ENCODE results near the gene RFX4. TPM values are rescaled to one million over a fixed set of nuclear protein-coding genes. Genes with fewer than 3 reads are reported as not detected.
A peak's percentile ranks its signal among the peaks of the same experiment; 100 is the strongest.
"Not testable (repeated sequence)": the region's sequence is repeated elsewhere in the genome, so short reads cannot be mapped to it uniquely, and the experiment has no call there.

RFX4 gene
- total RNA-seq, 2 donors from 2014 or later: not detected

DNA sequence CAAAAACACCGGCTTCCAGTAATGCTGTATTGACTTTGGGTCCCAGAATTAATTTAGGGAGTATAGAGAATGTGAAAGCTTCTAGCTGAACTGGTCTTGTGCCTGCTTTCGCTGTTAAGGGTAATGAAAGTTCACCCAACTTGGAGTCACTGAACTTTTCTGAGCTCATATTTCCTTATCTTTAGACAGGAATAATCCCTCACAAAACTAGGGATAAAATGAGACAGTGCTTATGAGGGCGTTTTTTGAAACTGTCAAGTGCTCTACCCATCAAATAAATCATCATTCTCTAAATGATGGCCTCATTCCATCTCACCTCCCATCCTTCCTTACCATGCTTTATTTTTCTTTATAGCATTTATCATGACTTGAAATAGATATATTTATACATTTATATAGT is 74.7 kb downstream of the RFX4 start:
- DNase-seq (ENCODE audit: low spot score in 2 of 2): no peak
- peaks cover 8 to 13% of the 10 kb centered on the region in 2 donors for H3K9me3 Mint-ChIP-seq
- H3K36me3 Mint-ChIP-seq: peaks cover 9% of the 10 kb centered on the region in 2 donors
- no peak overlapping the region for H3K27ac Mint-ChIP-seq
- ATAC-seq: no peak

DNA sequence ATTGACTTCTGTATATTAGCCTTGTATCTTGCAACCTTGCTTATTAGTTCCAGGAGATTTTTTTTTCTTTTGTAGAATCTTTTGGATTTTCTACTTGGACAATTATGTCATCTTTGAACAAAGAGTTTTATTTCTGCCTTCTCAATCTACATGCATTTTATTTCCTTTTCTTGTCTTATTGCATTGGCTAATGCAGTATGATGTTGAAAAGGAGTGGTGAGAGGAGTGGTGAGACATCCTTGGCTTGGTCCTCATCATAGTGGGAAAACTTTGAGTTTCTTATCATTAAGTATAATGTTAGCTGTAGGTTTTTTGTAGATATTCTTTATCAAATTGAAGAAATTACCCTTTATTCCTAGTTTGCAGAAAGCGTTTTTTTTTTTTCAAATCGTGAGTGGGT is 80.6 kb downstream of the RFX4 start:
- H3K36me3 Mint-ChIP-seq: peaks cover 9 to 26% of the 10 kb centered on the region in 2 donors
- no peak for DNase-seq (ENCODE audit: low spot score in 2 of 2)

DNA sequence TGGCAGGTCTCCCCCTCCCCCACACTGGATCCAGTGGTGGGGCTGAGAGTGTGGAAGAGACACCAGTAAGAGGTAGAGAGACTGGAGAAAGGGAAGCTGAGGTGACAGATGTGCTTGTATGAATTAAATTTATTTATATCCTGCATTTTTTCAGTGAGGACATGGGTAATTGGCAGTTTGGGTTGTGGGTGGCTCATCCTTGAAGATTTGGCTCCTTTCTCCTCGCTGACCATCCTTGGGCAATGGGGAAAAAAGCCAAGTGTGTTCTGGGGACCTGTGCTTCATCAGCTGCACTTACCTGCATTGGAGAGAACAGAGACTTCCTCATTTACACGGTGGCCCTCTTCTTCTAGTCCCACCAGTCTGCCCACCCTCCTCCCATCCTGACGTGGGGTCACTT is 86.4 kb downstream of the RFX4 start:
- Mint-ChIP-seq H3K27ac (no peak overlapping the region), H3K9me3 (peaks cover 0 to 12% of the 10 kb centered on the region in 2 donors), H3K36me3 (peaks cover 0 to 6% of the 10 kb centered on the region in 2 donors)
- ATAC-seq: no peak
- DNase-seq (ENCODE audit: low spot score in 2 of 2): no peak

More for the DNA sequence above, 80.6 kb downstream of the RFX4 start:
- Mint-ChIP-seq H3K27ac (no peak overlapping the region), H3K9me3 (peaks cover 11 to 36% of the 10 kb centered on the region in 2 donors)
- no peak for ATAC-seq

DNA sequence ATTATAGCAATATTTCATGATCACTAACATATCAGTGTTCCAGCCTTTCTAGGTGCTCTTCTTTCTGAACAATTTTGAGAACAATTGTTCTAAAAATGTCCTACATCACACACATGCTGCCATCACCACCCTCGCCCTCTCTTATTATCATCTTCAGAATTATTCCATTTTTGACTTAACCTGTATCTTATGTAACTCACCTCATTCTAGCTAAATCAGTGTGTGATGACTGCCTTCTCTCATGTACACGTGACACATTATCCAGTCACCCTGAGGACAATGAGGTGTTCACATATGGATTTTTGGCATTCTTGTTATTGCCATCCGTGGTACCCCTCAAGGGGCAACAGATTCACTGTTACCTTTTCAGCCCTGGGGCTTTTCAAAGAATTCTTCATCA is 87.3 kb downstream of the RFX4 start:
- ATAC-seq (no peak), DNase-seq (ENCODE audit: low spot score in 2 of 2) (no peak)
- H3K27ac Mint-ChIP-seq: no peak overlapping the region
- H3K36me3 Mint-ChIP-seq: no peaks in the 10 kb centered on the region
- peaks cover 0 to 5% of the 10 kb centered on the region in 2 donors for H3K9me3 Mint-ChIP-seq

DNA sequence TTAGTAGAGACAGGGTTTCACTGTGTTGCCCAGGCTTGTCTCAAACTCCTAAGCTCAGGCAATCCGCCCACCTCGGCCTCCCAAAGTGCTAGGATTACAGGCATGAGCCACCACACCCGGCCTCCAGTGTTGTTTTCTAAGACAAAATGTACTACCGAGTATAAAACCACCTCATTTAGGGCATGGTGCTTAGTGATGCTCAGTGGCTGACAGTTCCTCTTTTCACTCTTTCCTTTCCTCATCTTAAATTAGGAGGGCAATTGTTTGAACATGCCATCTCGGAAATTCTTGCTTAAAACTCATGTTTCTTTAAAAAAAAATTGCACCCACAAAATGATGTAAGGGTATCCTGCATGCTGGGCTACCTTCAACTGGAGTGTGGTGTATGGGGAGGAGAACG is 89.0 kb downstream of the RFX4 start:
- DNase-seq (ENCODE audit: low spot score in 2 of 2) (no peak), ATAC-seq (no peak)
- no peak overlapping the region for H3K27ac Mint-ChIP-seq

DNA sequence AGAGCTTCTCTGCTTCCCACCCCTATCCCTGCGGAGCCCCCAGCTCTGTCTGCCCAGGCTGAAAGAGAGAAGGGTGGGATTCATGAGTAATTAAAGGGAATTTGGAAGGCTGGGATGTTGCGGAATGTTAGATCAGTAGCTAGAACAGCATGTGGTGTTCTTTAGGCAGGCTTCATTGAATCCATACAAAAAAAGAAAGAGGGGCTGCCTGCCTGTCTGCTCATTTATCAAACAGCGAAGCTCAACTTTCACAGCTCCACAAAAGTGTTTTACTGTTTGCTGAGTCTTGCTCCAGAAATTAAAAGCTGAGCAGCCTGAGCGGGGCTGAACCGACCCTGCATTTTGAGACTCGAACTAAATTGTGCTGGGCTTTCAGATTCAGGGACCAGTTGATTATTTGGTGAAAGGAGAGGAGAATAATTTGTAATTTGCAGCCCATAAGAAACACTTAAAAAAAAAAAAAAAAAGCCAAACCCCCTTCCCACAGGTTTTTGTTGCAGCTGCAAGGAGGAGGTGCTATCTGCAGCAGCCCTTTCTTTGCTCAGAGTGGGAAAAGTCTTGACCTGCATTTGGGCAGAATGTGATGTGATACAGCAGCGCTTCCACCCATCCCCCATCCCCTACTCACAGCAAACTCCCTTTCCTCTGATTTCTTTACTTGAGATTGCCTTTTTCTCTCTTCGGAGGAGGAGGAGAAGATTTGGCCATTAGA is 89.7 kb downstream of the RFX4 start:
- H3K36me3 Mint-ChIP-seq: no peaks in the 10 kb centered on the region
- ATAC-seq (no peak), DNase-seq (ENCODE audit: low spot score in 2 of 2) (no peak)
- no peak overlapping the region for H3K27ac Mint-ChIP-seq
- H3K9me3 Mint-ChIP-seq: no peaks in the 10 kb centered on the region

More for the DNA sequence above, 89.0 kb downstream of the RFX4 start:
- Mint-ChIP-seq H3K36me3 (no peaks in the 10 kb centered on the region), H3K9me3 (no peaks in the 10 kb centered on the region)

DNA sequence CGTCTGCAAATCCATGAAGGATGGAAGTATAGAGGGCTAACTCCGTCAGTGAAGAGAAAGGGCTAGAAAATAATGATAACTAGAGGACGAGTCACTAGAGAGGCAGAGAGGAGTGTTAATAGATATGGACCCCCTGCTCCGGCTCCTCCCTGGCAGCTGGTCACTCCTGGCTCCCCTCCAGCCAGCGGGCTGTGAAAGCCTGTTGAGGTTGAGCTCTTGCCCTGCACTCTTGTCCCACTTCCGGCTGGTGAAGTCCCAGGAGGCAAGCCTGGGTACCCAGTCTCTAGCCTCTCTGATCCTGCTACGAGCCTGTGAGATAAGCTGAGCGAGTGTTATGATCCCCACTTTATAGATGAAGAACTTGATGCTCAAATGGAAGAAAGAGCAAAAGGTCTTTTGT is 90.3 kb downstream of the RFX4 start:
- DNase-seq (ENCODE audit: low spot score in 2 of 2) (no peak), ATAC-seq (no peak)
- H3K9me3 Mint-ChIP-seq: no peaks in the 10 kb centered on the region
- no peak overlapping the region for H3K27ac Mint-ChIP-seq
- H3K36me3 Mint-ChIP-seq: no peaks in the 10 kb centered on the region

DNA sequence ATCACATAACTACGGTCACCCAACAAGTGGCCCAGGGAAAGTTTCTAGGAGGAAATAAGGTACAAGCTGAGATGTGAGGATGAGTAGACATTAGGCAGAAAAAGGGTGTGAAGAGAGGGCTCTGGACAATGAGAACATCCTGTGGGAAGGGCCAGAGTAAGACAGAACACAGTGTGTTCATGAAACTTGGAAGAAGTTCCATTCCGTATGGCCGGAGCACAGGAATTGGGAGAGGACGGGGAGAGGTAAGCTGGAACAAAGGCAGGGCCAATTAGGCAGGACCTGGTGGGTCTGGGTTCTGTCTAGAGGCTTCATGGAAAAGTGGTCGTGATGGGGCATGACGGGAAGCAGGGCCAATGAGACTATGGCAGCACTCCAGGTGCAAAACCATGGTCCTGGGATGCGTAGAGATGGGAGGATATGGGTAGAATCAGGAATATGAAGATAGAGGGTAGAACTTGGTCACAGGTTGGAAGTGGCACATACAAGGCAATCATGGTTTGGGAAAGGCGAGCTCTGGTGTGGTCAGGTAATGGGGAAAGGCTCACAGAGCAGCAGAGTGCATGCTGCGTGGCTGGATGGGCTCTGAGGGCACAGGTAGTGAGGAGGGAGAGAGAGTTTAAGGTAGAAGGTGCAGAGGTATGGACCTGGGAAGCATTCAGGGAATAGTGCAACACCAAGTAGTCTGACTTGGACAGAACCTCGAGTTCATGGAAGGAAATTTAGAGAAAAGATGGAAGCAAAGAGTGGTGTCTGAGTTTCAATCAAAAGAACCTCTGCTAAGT is 93.0 kb downstream of the RFX4 start:
- DNase-seq (ENCODE audit: low spot score in 2 of 2): no peak
- H3K36me3 Mint-ChIP-seq: no peaks in the 10 kb centered on the region
- H3K27ac Mint-ChIP-seq: peak overlapping the region in 1 of 2 donors; percentile 1
- no peaks in the 10 kb centered on the region for H3K9me3 Mint-ChIP-seq
- ATAC-seq: no peak

DNA sequence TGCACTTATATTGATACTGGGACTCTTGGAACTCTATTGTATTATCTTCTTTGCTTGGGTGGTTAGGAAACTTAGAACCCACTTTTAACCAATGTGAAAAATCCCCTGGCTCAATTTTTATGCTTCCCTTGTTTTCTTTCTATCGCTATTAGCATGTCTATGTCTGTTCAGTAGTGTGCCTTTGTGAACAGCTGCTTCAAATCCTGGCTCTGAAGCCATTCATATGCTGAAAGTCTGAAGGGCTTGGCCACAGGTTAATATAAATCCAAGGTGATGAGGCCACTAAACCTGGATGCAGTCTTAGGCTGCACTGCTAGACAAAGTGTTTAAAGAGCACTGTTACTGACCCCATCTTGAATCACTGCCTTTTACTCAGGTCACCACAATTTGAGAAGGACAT is 96.8 kb downstream of the RFX4 start:
- no peaks in the 10 kb centered on the region for H3K36me3 Mint-ChIP-seq
- no peak for ATAC-seq
- DNase-seq (ENCODE audit: low spot score in 2 of 2): no peak
- H3K9me3 Mint-ChIP-seq: no peaks in the 10 kb centered on the region
- no peak overlapping the region for H3K27ac Mint-ChIP-seq

DNA sequence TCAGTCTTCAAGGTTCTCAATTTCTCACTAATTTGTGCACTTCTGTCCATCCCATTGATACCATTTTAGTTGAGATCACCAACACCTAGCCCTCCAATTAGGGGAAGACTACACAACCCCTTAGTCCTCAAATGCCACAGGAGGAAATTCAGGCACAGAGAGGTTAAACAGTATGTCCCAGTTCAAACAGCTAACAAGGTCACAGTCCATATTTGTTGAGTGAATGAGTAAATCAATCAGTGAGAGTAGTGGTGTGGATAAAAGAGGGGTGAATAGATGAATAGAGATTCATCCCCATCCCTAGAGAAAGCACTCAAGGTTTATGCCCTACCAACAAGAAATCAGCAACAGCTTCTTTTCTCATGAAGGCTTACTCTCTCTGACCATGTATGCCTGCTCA is 97.5 kb downstream of the RFX4 start:
- ATAC-seq: no peak
- H3K9me3 Mint-ChIP-seq: no peaks in the 10 kb centered on the region
- no peak for DNase-seq (ENCODE audit: low spot score in 2 of 2)
- no peaks in the 10 kb centered on the region for H3K36me3 Mint-ChIP-seq
- no peak overlapping the region for H3K27ac Mint-ChIP-seq

DNA sequence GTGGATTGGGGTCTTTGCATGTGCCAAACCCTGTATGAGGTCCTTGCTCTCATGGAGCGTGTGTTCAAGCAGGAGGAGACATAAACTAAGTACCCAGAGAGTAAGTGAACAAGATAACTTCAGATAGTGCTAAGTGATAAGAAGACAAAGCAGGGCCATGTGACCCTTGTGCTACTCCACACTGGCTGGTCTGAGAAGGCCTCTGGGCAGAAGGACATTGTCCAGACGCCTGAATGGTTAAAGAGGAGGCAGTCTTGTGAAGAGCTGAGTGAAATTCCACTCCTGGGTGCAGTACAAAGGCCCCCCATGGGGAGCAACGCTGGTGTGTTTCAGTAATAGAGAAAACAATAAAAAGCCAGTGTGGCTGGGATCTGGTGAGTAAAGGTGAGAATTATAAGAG is 98.4 kb downstream of the RFX4 start:
- H3K36me3 Mint-ChIP-seq: no peaks in the 10 kb centered on the region
- no peak overlapping the region for H3K27ac Mint-ChIP-seq
- no peak for DNase-seq (ENCODE audit: low spot score in 2 of 2)
- no peak for ATAC-seq
- H3K9me3 Mint-ChIP-seq: no peaks in the 10 kb centered on the region

DNA sequence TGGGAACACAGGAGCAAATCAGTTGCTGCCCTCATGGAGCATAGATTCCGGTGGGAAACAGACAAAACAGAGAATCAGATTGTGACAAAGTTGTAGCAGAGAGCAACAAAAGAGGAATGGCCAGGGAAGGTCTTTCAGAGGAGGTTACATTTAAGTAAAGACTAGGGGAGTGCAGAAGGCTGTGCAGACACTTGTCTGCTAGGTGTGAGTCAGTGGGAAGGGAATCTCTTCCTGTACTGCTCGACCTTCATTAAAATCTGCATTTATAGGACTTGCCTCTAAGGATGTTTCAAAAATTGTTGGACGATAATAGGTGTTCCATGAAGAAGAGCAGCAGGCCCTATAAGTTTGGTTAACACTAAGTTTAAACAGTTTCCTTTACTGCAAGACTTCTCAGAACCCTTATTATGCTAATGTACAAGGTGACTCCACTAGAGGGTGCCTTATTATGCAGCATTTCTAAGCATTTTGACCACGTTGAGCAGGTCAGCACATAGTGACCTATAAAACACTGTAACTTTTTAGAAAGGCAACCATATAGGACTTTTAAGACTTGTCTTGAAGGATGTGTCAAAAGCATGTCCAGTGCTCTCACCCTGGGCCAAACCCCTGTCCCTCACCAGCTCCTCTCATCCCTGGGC is 99.9 kb downstream of the RFX4 start:
- no peak overlapping the region for H3K27ac Mint-ChIP-seq
- no peaks in the 10 kb centered on the region for H3K9me3 Mint-ChIP-seq
- DNase-seq (ENCODE audit: low spot score in 2 of 2) (no peak), ATAC-seq (no peak)
- no peaks in the 10 kb centered on the region for H3K36me3 Mint-ChIP-seq

DNA sequence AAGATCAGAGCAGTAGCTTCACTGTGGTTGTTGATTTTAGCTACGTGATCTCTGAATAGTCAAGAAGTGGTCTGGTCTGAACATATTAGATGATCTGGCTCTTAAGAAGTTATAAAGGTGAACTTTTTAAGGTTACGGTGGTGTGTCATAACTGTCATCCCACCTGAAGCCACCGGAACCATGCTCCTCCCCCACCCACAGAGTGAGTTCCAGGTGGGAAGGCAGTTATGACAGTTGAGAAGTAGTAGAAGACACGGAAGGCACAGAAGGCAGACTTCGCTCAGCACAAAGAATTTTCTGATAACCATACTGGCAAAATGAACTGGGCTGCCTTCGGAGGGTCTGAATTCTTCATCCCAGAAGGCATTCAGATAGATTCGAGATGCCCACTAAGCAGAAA is 101.7 kb downstream of the RFX4 start:
- DNase-seq (ENCODE audit: low spot score in 2 of 2): no peak
- Mint-ChIP-seq H3K27ac (peak overlapping the region in 1 of 2 donors; percentile 50), H3K9me3 (no peaks in the 10 kb centered on the region), H3K36me3 (no peaks in the 10 kb centered on the region)
- ATAC-seq: no peak

DNA sequence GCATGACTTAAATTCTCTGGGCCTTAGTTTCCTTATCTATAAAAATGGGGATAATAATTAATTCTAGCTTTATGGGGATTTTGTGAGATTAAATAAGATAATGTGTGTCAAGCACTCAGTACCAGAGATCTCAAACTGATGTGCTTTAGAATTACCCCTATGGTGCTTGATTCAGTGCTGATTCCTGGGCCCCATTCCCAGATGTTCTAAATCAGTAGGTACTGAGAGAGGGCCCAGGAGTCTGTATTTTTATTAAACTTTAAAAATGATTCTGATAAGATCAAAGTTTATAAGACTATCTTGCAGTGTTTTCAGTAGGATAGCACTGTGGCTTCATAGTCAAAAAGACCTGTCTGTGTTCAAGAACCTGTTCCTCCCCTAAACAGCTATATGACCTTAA is 102.6 kb downstream of the RFX4 start:
- Mint-ChIP-seq H3K36me3 (no peaks in the 10 kb centered on the region), H3K27ac (no peak overlapping the region), H3K9me3 (no peaks in the 10 kb centered on the region)
- ATAC-seq (no peak), DNase-seq (ENCODE audit: low spot score in 2 of 2) (no peak)

DNA sequence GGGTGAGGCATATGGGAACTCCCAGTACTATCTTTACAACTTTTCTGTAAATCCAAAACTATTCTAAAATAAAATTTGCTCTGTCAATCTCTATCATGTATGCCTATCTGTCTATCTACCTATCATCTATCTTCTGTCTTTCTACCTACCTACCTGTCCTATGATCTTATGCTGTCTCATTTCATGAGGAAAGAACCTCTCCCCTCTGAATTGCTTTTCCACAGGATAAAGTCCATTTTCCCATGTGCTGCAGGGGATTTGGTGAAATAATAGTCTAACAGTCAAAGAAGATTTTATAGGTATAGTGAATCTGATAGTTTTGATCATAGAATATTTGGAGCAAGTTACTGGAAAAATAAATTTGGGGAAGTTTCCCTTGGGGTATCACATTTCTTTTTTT is 104.9 kb downstream of the RFX4 start:
- Mint-ChIP-seq H3K27ac (no peak overlapping the region), H3K36me3 (no peaks in the 10 kb centered on the region), H3K9me3 (no peaks in the 10 kb centered on the region)
- ATAC-seq (no peak), DNase-seq (ENCODE audit: low spot score in 2 of 2) (no peak)

DNA sequence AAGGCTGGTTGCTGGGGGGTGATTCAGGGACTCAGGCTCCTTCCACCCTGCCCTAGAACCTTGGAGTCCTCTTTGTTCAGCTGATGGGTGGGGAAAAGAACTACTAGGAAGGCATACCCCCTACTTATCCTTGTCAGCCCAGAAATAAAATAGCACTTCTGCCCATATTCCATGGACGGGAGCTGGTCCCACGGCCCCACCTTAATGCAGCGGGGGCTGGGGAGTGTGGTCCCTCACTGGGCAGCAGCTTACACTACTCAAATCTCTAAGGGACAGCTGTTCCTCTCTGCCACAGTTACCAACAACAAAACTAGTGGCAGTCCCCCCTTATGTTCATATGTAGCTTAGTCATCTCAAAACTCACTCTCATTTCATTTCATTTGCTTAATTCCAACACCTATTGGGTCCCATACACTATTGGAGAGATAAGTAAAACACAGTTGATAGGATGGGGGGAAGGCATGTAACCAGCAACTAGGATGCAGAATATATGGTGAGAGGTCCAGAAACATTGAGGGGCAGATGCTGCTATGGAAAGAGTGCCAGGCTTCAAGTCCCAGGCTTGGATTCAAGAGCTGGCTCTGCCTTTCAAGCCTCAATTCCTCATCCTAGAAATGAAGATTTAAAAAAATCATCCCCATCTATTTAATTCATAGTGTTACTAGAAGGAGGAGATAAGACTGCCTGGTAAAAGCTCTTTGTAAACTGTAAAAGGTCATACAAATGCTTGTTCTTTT is 107.9 kb downstream of the RFX4 start:
- ATAC-seq (no peak), DNase-seq (ENCODE audit: low spot score in 2 of 2) (no peak)
- Mint-ChIP-seq H3K27ac (no peak overlapping the region), H3K9me3 (no peaks in the 10 kb centered on the region), H3K36me3 (no peaks in the 10 kb centered on the region)

DNA sequence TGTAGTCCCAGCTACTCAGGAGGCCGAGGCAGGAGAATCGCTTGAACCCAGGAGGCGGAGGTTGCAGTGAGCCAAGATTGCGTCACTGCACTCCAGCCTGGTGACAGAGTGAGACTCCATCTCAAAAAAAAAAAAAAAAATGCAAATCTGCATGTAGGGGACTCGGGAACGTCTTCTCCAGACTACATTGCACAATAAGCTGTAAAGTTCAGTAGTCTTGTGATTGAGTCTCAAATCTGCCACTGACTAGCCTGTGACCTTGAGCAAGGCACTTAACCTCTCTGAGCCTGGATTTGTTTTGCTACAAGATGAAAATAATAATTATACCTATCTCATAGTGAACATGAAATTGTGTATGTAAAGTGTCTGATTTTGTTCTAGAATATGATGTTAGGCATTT is 109.2 kb downstream of the RFX4 start:
- not testable (repeated sequence) for DNase-seq (ENCODE audit: low spot score in 2 of 2); H3K27ac Mint-ChIP-seq; ATAC-seq; H3K36me3 Mint-ChIP-seq; H3K9me3 Mint-ChIP-seq

Measured in activated naive CD4-positive, alpha-beta T cell treated with anti-CD3 and anti-CD28 coated beads, Interleukin-2, amount 50 U/mL, for 72 hours (primary cell).